Measurements from ENCODE around the gene LONP2. TPM values are rescaled to one million over a fixed set of nuclear protein-coding genes. Genes with fewer than 3 reads are reported as not detected.
A peak's percentile ranks its signal among the peaks of the same experiment; 100 is the strongest.

LONP2 gene
- total and polyA plus RNA-seq, 2 experiments from 2014 or later = 12.4 to 25.2 TPM

DNA sequence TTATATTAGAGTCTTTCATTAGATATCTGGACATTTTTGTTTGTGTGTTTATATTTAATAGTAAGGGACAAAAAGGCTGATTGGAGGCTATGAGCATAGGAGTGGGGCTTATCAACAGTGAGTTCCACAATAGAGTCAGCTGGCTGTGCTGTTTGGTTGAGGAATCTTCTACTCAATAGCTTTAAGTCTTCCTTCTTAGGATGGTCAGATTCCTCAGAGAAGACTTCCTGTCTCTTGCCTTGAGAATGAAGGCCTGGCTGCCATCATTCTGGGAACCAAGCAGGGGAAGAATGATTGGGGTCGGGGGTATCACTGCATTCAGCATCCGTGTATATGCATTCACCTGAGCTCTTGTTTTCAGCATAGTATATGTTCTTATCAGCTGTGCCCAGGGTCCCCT lies 35.1 kb downstream of the LONP2 start:
- H3K9me3 Mint-ChIP-seq = no peaks in the 10 kb centered on the region
- Histone ChIP-seq H3K27me3 (ENCODE audit: insufficient read depth) (no peaks in the 10 kb centered on the region), H3K4me1 (ENCODE audit: insufficient read depth) (peaks cover 42% of the 10 kb centered on the region), H3F3A (replicated peaks; ENCODE audit: low read depth) (no peaks in the 10 kb centered on the region), H3K36me3 (ENCODE audit: insufficient read depth) (no peaks in the 10 kb centered on the region), H3K4me3 (no peak overlapping the region), H4K20me1 (replicated peaks; ENCODE audit: insufficient read depth) (no peaks in the 10 kb centered on the region), H2AFZ (no peak overlapping the region), H3K27ac (ENCODE audit: low read depth) (no peak overlapping the region), H3K4me2 (no peak overlapping the region), H3K9me2 (ENCODE audit: insufficient read depth) (no peaks in the 10 kb centered on the region), H3K79me2 (replicated peaks; ENCODE audit: insufficient read depth) (no peaks in the 10 kb centered on the region)
- TF ChIP-seq, protein P1, sequence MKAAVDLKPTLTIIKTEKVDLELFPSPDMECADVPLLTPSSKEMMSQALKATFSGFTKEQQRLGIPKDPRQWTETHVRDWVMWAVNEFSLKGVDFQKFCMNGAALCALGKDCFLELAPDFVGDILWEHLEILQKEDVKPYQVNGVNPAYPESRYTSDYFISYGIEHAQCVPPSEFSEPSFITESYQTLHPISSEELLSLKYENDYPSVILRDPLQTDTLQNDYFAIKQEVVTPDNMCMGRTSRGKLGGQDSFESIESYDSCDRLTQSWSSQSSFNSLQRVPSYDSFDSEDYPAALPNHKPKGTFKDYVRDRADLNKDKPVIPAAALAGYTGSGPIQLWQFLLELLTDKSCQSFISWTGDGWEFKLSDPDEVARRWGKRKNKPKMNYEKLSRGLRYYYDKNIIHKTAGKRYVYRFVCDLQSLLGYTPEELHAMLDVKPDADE (IDR thresholded peaks at IDR 0.05) = no peak
- TF ChIP-seq, protein P2, sequence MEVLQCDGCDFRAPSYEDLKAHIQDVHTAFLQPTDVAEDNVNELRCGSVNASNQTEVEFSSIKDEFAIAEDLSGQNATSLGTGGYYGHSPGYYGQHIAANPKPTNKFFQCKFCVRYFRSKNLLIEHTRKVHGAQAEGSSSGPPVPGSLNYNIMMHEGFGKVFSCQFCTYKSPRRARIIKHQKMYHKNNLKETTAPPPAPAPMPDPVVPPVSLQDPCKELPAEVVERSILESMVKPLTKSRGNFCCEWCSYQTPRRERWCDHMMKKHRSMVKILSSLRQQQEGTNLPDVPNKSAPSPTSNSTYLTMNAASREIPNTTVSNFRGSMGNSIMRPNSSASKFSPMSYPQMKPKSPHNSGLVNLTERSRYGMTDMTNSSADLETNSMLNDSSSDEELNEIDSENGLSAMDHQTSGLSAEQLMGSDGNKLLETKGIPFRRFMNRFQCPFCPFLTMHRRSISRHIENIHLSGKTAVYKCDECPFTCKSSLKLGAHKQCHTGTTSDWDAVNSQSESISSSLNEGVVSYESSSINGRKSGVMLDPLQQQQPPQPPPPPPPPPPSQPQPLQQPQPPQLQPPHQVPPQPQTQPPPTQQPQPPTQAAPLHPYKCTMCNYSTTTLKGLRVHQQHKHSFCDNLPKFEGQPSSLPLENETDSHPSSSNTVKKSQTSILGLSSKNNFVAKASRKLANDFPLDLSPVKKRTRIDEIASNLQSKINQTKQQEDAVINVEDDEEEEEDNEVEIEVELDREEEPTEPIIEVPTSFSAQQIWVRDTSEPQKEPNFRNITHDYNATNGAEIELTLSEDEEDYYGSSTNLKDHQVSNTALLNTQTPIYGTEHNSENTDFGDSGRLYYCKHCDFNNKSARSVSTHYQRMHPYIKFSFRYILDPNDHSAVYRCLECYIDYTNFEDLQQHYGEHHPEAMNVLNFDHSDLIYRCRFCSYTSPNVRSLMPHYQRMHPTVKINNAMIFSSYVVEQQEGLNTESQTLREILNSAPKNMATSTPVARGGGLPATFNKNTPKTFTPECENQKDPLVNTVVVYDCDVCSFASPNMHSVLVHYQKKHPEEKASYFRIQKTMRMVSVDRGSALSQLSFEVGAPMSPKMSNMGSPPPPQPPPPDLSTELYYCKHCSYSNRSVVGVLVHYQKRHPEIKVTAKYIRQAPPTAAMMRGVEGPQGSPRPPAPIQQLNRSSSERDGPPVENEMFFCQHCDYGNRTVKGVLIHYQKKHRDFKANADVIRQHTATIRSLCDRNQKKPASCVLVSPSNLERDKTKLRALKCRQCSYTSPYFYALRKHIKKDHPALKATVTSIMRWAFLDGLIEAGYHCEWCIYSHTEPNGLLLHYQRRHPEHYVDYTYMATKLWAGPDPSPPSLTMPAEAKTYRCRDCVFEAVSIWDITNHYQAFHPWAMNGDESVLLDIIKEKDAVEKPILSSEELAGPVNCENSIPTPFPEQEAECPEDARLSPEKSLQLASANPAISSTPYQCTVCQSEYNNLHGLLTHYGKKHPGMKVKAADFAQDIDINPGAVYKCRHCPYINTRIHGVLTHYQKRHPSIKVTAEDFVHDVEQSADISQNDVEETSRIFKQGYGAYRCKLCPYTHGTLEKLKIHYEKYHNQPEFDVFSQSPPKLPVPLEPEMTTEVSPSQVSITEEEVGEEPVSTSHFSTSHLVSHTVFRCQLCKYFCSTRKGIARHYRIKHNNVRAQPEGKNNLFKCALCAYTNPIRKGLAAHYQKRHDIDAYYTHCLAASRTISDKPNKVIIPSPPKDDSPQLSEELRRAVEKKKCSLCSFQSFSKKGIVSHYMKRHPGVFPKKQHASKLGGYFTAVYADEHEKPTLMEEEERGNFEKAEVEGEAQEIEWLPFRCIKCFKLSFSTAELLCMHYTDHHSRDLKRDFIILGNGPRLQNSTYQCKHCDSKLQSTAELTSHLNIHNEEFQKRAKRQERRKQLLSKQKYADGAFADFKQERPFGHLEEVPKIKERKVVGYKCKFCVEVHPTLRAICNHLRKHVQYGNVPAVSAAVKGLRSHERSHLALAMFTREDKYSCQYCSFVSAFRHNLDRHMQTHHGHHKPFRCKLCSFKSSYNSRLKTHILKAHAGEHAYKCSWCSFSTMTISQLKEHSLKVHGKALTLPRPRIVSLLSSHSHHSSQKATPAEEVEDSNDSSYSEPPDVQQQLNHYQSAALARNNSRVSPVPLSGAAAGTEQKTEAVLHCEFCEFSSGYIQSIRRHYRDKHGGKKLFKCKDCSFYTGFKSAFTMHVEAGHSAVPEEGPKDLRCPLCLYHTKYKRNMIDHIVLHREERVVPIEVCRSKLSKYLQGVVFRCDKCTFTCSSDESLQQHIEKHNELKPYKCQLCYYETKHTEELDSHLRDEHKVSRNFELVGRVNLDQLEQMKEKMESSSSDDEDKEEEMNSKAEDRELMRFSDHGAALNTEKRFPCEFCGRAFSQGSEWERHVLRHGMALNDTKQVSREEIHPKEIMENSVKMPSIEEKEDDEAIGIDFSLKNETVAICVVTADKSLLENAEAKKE (CRISPR knock-in tag; IDR thresholded peaks at IDR 0.05) = peak; percentile 78; the same call in 1 of the 2 replicates
- H3K4me1 Mint-ChIP-seq = peaks cover 42% of the 10 kb centered on the region
- H3K27ac Mint-ChIP-seq = no peak overlapping the region
- peaks cover 2% of the 10 kb centered on the region for H3K27me3 Mint-ChIP-seq (ENCODE audit: insufficient read depth, low read depth, poor library complexity)
- no peak overlapping the region for H3K4me3 Mint-ChIP-seq
- H3K36me3 Mint-ChIP-seq (ENCODE audit: low read depth) = 0 out of 3 replicates have a peak, but pooled peaks cover 2% of the 10 kb centered on the region
- ATAC-seq = no peak; the same call in 2 of the 3 replicates
- DNase-seq (ENCODE audit: low spot score) = peak; percentile 29

DNA sequence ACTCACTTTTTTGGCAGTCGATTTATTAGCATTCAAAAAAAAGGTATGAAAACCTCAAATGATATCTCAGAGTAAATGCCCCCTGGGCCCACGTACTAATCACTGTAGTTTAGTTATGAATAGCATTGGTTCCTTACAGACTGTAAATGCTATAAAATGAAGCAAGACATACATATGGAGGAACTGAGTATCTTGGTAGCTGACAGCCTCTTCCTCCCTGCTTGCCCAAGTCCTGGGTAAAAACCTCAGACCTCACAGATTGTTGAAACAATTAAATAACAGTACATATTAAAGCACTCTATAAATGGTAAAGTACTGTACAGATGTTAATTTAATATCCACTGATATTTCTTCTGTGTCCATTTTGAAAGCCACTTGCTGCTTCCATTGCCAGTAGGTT lies 36.4 kb downstream of the LONP2 start:
- Histone ChIP-seq H3K9me2 (ENCODE audit: insufficient read depth) (no peaks in the 10 kb centered on the region), H3K79me2 (replicated peaks; ENCODE audit: insufficient read depth) (no peaks in the 10 kb centered on the region), H3K4me1 (ENCODE audit: insufficient read depth) (peaks cover 42% of the 10 kb centered on the region), H3K27ac (ENCODE audit: low read depth) (no peak overlapping the region), H2AFZ (no peak overlapping the region), H3K4me3 (no peak overlapping the region), H3K36me3 (ENCODE audit: insufficient read depth) (no peaks in the 10 kb centered on the region), H4K20me1 (replicated peaks; ENCODE audit: insufficient read depth) (no peaks in the 10 kb centered on the region), H3K4me2 (no peak overlapping the region), H3F3A (replicated peaks; ENCODE audit: low read depth) (no peaks in the 10 kb centered on the region), H3K27me3 (ENCODE audit: insufficient read depth) (no peaks in the 10 kb centered on the region)
- H3K36me3 Mint-ChIP-seq (ENCODE audit: low read depth) = peaks cover 6% of the 10 kb centered on the region; the same call in 1 of the 3 replicates
- DNase-seq (ENCODE audit: low spot score) (no peak), ATAC-seq (no peak)
- no peaks in the 10 kb centered on the region for H3K9me3 Mint-ChIP-seq
- H3K27ac Mint-ChIP-seq = no peak overlapping the region
- peaks cover 45% of the 10 kb centered on the region for H3K4me1 Mint-ChIP-seq
- H3K27me3 Mint-ChIP-seq (ENCODE audit: insufficient read depth, low read depth, poor library complexity) = peaks cover 2% of the 10 kb centered on the region
- no peak overlapping the region for H3K4me3 Mint-ChIP-seq
- TF ChIP-seq, protein P3, sequence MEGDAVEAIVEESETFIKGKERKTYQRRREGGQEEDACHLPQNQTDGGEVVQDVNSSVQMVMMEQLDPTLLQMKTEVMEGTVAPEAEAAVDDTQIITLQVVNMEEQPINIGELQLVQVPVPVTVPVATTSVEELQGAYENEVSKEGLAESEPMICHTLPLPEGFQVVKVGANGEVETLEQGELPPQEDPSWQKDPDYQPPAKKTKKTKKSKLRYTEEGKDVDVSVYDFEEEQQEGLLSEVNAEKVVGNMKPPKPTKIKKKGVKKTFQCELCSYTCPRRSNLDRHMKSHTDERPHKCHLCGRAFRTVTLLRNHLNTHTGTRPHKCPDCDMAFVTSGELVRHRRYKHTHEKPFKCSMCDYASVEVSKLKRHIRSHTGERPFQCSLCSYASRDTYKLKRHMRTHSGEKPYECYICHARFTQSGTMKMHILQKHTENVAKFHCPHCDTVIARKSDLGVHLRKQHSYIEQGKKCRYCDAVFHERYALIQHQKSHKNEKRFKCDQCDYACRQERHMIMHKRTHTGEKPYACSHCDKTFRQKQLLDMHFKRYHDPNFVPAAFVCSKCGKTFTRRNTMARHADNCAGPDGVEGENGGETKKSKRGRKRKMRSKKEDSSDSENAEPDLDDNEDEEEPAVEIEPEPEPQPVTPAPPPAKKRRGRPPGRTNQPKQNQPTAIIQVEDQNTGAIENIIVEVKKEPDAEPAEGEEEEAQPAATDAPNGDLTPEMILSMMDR (conservative IDR thresholded peaks at IDR 0.05; ENCODE audit: low read depth in 2 of 2) = no peak
- TF ChIP-seq STAT1 (IDR thresholded peaks at IDR 0.05; ENCODE audit: unreplicated experiment) (no peak), ZNF331 (CRISPR knock-in tag; IDR thresholded peaks at IDR 0.05; ENCODE audit: low read depth) (no peak)

Measured in GM23338 (cell line).